ENCODE measurements around the gene CACNB1.

CACNB1 gene

DNA sequence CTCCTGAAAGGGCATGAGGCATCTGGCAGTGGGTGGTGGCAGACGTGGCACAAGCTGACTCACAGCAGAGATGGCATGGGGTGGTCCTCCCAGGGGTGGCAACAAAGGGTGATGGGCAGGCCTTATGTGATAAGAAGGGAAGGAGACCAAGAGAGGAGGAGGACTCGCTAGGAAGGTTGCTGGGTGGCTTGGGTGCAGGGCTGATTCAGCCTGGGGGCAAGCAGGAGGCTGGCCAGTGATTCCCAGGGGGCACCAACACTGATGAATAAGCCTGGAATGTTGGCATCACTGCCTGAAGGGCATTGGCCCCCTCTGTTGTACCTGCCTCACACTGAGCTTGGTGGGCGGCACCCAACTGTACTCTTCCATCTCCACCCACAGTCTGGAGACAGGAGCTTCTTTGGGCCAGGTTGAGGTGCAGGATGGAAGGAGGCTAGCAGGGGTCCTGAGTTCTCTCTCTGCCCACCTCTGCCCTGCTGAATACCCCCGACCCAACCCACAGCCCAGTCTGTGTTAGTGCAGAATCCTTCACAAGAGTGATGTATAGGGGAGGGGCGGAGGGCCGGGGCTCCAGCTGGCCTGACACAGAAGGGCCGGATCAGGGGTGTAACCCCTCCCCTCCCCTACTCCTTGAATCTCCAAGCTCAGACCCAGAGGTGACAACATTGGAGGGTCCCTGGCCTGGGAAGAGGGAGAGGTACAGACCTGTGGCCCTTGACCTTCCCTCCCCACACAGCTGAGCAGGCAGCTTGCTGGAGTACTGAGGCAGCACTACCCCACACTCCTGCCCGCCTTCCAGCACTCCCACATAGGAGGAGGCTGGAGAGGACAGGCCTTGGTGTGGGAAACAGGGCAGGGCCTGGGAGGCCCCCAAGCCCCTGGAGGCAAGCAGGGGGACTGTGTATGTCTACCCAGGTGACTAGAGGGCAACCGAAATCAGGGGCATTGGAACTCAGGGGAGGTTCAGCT lies 25.7 kb upstream of the CACNB1 start:
- no peaks in the 10 kb centered on the region for H3K9me3 ChIP-seq
- no peak overlapping the region for H3K4me3 ChIP-seq (ENCODE audit: low read depth, low read length)
- H3K36me3 ChIP-seq: no peaks in the 10 kb centered on the region
- peaks cover 17% of the 10 kb centered on the region for H3K27me3 ChIP-seq
- TF ChIP-seq, protein P1, sequence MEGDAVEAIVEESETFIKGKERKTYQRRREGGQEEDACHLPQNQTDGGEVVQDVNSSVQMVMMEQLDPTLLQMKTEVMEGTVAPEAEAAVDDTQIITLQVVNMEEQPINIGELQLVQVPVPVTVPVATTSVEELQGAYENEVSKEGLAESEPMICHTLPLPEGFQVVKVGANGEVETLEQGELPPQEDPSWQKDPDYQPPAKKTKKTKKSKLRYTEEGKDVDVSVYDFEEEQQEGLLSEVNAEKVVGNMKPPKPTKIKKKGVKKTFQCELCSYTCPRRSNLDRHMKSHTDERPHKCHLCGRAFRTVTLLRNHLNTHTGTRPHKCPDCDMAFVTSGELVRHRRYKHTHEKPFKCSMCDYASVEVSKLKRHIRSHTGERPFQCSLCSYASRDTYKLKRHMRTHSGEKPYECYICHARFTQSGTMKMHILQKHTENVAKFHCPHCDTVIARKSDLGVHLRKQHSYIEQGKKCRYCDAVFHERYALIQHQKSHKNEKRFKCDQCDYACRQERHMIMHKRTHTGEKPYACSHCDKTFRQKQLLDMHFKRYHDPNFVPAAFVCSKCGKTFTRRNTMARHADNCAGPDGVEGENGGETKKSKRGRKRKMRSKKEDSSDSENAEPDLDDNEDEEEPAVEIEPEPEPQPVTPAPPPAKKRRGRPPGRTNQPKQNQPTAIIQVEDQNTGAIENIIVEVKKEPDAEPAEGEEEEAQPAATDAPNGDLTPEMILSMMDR (IDR thresholded peaks at IDR 0.05; ENCODE audit: low read depth, low read length): no peak
- no peaks in the 10 kb centered on the region; the same call in 1 of the 2 replicates for H3K4me1 ChIP-seq
- DNase-seq: no peak

DNA sequence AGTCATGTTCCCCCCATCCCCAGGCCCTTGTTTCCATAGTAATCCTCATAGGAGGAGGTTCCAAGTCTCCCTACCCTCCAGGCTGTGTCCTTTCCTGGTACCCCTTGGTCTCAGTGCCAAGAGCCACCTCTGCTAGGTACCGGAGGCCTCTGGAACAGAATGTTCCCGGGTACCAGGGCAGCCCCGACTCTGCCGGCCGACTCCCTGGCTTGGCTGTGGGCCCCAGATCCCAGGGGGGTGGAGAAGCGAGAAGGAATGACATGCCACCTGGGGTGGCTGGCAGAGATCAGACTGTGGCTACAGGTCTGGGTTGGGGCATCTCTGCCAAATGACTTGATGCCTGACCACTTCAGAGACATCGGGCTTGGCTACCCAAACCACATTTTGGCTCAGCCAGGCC lies 24.7 kb upstream of the CACNB1 start:
- no peaks in the 10 kb centered on the region; the same call in 1 of the 2 replicates for H3K4me1 ChIP-seq
- no peak overlapping the region for H3K4me3 ChIP-seq (ENCODE audit: low read depth, low read length)
- no peaks in the 10 kb centered on the region for H3K36me3 ChIP-seq
- peaks cover 17% of the 10 kb centered on the region for H3K27me3 ChIP-seq
- H3K9me3 ChIP-seq: no peaks in the 10 kb centered on the region
- no peak for DNase-seq
- TF ChIP-seq, protein P1 (IDR thresholded peaks at IDR 0.05; ENCODE audit: low read depth, low read length): no peak

DNA sequence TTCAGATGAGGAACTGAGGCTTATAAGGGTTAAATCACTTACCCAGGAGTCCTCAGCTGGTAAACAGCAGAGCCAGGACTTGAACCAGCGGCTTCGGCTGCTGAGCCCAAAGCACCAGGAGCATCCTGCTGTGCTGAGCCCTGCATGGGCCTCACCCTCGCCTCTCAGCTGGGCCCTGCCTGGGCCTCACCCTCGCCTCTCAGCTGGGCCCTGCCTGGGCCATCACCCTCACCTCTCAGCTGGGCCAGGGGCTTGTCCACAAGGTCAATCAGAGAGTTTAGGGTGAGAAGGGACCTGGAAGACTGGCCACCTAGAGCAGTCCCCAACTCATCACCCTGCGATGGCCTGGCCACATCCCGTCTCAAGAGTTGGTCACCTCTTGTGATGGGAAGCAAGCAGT lies 24.1 kb upstream of the CACNB1 start:
- Histone ChIP-seq H3K4me1 (no peaks in the 10 kb centered on the region; the same call in 1 of the 2 replicates), H3K4me3 (ENCODE audit: low read depth, low read length) (no peak overlapping the region), H3K36me3 (no peaks in the 10 kb centered on the region), H3K9me3 (no peaks in the 10 kb centered on the region), H3K27me3 (peaks cover 17% of the 10 kb centered on the region)
- DNase-seq: no peak
- TF ChIP-seq, protein P1 (IDR thresholded peaks at IDR 0.05; ENCODE audit: low read depth, low read length): no peak

DNA sequence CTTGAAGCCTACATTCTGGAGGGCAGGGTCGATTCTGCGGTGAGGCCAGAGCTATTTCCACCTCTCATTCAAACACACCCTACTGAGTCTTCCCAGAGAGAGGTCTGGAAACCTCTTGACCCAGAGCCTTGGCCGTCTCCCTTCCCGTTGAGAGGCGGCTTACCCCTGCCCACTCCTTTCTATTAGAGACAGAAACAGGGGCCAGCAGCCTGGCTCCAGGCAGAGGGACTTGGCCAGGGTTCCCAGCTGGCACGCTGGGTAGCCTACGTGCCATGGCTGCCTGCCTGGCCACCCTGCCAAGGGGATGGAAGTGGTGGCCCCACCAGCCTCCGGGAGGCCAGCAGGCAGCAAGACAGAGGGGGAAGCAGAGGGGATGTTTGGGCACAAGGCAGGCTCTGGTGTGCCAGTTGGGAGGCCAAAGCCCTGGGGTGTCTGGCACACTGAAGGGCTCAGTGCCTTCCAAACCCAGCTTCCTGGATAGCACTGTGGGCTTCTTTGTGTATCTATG lies 22.2 kb upstream of the CACNB1 start:
- H3K27me3 ChIP-seq: peaks cover 8% of the 10 kb centered on the region
- H3K4me1 ChIP-seq: no peaks in the 10 kb centered on the region
- DNase-seq: no peak

DNA sequence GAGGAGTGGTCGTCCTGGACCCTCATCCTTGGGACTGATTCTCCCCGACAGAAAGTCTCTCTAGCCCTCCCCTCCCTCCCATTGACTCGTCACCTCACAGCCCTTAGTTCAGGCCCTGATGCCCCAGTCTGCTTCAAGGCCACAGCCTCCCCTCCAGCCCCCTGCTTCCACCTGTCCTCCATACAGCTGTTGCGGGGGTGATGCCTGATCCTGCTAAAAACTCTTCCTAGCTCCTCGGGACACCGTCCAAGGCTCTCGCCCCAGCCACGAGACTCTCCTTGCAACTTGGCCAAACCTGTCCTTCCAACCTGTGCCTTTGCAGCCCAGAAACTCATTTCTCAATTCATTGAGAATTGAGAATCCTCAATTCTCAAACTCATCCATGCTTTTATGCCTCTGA lies 21.4 kb upstream of the CACNB1 start:
- H3K4me3 ChIP-seq (ENCODE audit: low read depth, low read length): no peak overlapping the region
- no peak for DNase-seq
- TF ChIP-seq, protein P1 (IDR thresholded peaks at IDR 0.05; ENCODE audit: low read depth, low read length): no peak
- H3K36me3 ChIP-seq: no peaks in the 10 kb centered on the region
- H3K9me3 ChIP-seq: no peaks in the 10 kb centered on the region
- no peaks in the 10 kb centered on the region for H3K27me3 ChIP-seq
- no peaks in the 10 kb centered on the region for H3K4me1 ChIP-seq

More for the DNA sequence above, 22.2 kb upstream of the CACNB1 start:
- TF ChIP-seq, protein P1 (IDR thresholded peaks at IDR 0.05; ENCODE audit: low read depth, low read length): no peak
- Histone ChIP-seq H3K36me3 (no peaks in the 10 kb centered on the region), H3K9me3 (no peaks in the 10 kb centered on the region), H3K4me3 (ENCODE audit: low read depth, low read length) (no peak overlapping the region)

Data from BE2C (cell line).